ENCODE measurements around the gene CDKN2AIP.

- TF ChIP-seq REST (IDR thresholded peaks at IDR 0.05) (no peak), ZBTB33 (IDR thresholded peaks at IDR 0.05) (no peak), MAX (IDR thresholded peaks at IDR 0.05) (no peak), HNF4A (conservative IDR thresholded peaks at IDR 0.05) (no peak), TAF1 (conservative IDR thresholded peaks at IDR 0.05) (no peak), CTCF (IDR thresholded peaks at IDR 0.05; ENCODE audit: low read depth, low read length, missing input control) (no peak), RXRA (IDR thresholded peaks at IDR 0.05) (no peak), JUND (IDR thresholded peaks at IDR 0.05) (no peak), ATF3 (IDR thresholded peaks at IDR 0.05) (no peak)
Observed at GRCh38 chr4:183405303-183405702, 39.1 kb upstream of the CDKN2AIP start.
